Uterine smooth muscle cell (primary cell): ENCODE results near the gene NDRG2. TPM values are rescaled to one million over a fixed set of nuclear protein-coding genes. Genes with fewer than 3 reads are reported as not detected.

Experiments used
- total RNA-seq: library from RNA; depleted of rRNA; stranded (reverse); fragments of >200 nt; gene quantifications from 2 replicates; pipeline ENCODE4 v1.2.3, GENCODE V29; 2014

Gene NDRG2
- total RNA-seq: 0.44 and 0.75 TPM in 2 replicates

DNA sequence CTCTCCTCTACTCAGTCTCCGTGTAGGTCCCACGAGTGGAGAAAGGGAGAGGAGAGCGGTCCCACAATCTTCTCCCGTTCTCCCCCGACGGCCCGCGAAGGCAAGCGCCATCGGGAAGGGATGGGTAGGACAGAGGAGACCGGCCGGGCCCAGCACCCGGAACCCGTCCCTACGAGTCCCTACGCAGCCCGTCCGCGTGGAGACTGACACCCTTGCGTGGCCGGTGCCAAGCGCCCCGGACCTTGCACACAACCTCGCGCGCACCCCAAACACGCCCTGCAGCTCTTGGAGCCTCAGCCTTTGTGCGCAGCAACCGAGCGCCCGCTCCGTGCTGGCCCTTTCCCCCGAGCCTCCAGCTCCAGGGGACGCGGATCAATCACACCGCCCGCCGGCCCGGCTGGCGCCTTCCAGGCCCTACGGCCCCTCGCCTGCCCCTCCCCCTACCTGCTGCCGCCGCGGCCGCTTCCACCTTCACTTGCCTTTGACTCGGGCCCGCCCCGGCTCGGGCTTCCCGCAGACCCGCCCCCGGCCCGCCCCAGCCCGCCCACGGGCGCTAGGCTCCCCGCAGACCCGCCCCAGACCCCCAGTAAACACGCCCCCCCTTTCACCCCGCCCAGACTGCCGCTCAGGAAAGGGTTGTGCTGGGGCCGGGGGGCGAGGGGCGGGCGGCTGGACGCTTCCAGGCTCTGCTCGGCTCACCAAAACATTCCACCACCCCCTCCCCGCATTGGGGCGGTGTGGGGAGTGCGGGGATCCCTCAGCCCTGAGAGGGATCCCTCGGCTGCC is at the start of gene NDRG2:
NDRG2 (minus strand) TSS at position 477 of the 786 bp plus-strand sequence. CDS start 1,746 bp downstream, outside the sequence.

GRCh38 chr14:21070083-21070609 is 45.3 kb upstream of the NDRG2 start, which contains the start of gene ARHGEF40:
Gene ARHGEF40, plus strand, starts transcription at chr14:21070304. Its CDS starts 93 bp downstream, at chr14:21070397.

GRCh38 chr14:21057803-21058675 is 33.2 kb upstream of the NDRG2 start, which contains the start of gene RNASE8:
Gene RNASE8, plus strand, starts transcription at chr14:21057822. Its CDS starts 71 bp downstream, at chr14:21057893.

DNA sequence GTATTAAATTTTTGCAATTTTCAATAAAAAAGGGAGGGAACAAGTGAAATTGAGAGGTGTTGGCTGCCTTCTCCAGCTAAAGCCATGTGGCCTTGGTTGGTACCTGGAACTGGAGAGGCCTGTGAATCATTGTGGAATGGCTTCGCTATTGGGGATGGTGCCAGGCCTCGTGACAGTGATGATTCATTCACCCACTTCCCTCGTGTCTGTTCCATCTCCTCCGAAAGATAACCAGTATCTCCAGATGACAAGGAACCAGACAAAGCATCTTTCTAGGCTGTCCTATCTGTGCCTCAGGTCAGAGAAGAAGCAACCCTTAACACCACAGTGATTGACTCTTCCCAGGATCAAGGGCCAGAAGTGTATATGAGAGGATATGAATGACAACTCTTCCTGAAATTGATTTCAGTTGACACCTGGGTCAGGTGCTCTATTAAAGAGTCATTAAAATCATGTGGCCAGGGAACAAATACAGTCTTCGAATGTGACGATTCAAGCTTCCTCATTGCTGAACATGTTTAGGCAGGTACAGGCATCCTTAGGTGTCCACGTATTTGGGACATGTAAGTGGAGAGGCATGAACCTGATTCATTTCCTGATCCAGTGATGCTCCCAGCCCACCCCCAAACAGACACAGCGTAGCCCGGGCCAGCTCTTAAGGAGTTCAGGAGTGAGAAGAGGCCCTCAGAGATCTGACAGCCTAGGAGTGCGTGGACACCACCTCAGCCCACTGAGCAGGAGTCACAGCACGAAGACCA is 17.0 kb upstream of the NDRG2 start, which contains the start of gene RNASE7:
RNASE7 (plus strand) TSS at position 687 of the 758 bp plus-strand sequence. CDS start 631 bp downstream, outside the sequence.

GRCh38 chr14:21034707-21035106 is 9.8 kb upstream of the NDRG2 start, which contains the start of gene RNASE13:
Gene RNASE13, minus strand, starts transcription at chr14:21034807. Its CDS starts 519 bp downstream, at chr14:21034288.

GRCh38 chr14:21029917-21030316 is 5.1 kb upstream of the NDRG2 start, which contains the start of gene TPPP2:
Gene TPPP2, plus strand, starts transcription at chr14:21030217. Its CDS starts 365 bp downstream, at chr14:21030582.

GRCh38 chr14:20998674-20999366 is 26.0 kb downstream of the NDRG2 start, which contains the start of gene SLC39A2:
Gene SLC39A2, plus strand, starts transcription at chr14:20999293. Its CDS starts 154 bp downstream, at chr14:20999447.

GRCh38 chr14:20989787-20990600 is 34.9 kb downstream of the NDRG2 start, which contains the start of gene METTL17:
Gene METTL17, plus strand, starts transcription at chr14:20989980. Its CDS starts 23 bp downstream, at chr14:20990003.

Other genes with a start within 250 kb of the NDRG2 start
- not detected in 2 replicates for gene RNASE6, start 243.8 kb downstream of the NDRG2 start, total RNA-seq
- 0.22 TPM in 1 of 2 replicates, not detected in the other for gene RNASE1, start 222.2 kb downstream of the NDRG2 start, total RNA-seq
- gene RNASE3, start 133.7 kb downstream of the NDRG2 start, total RNA-seq: not detected in 2 replicates
- gene RNASE2, start 69.6 kb downstream of the NDRG2 start, total RNA-seq: not detected in 2 replicates
- 42.4 and 75.1 TPM in 2 replicates for gene METTL17, start 35.1 kb downstream of the NDRG2 start, total RNA-seq
- gene SLC39A2, start 25.8 kb downstream of the NDRG2 start, total RNA-seq: 0.22 TPM in 1 of 2 replicates, not detected in the other
- gene TPPP2, start 5.2 kb upstream of the NDRG2 start, total RNA-seq: not detected in 2 replicates
- gene RNASE13, start 9.7 kb upstream of the NDRG2 start, total RNA-seq: not detected in 2 replicates
- gene RNASE7, start 17.3 kb upstream of the NDRG2 start, total RNA-seq: not detected in 2 replicates
- not detected in 2 replicates for gene RNASE8, start 32.8 kb upstream of the NDRG2 start, total RNA-seq
- 42.8 and 43.9 TPM in 2 replicates for gene ARHGEF40, start 45.2 kb upstream of the NDRG2 start, total RNA-seq
- 2.2 and 2.5 TPM in 2 replicates for gene ZNF219, start 73.6 kb upstream of the NDRG2 start, total RNA-seq
- gene TMEM253, start 76.0 kb upstream of the NDRG2 start, total RNA-seq: not detected in 2 replicates
- not detected in 2 replicates for gene OR5AU1, start 131.0 kb upstream of the NDRG2 start, total RNA-seq
- 676 and 818 TPM in 2 replicates for gene HNRNPC, start 244.4 kb upstream of the NDRG2 start, total RNA-seq